Activated T-cell treated with anti-CD3 and anti-CD28 coated beads for 1 hour (primary cell): Measurements from ENCODE around the gene RAB35.
"Not testable (repeated sequence)": the region's sequence is repeated elsewhere in the genome, so short reads cannot be mapped to it uniquely, and the experiment has no call there.

Source experiments
- DNase-seq: peaks from one replicate; pipeline ENCODE4 v3.0.0-alpha.2; 2020; ENCODE audit warnings: low read depth

Gene RAB35

GRCh38 chr12:120060717-120061116 is 55.8 kb downstream of the RAB35 start:
- DNase-seq, result no peak

- no peak for DNase-seq
Measured at GRCh38 chr12:120060196-120060595, 56.4 kb downstream of the RAB35 start.

- DNase-seq, result no peak
Measured at GRCh38 chr12:120056739-120057138, 59.8 kb downstream of the RAB35 start.

- DNase-seq, result no peak
Measured at GRCh38 chr12:120055231-120056000, 61.1 kb downstream of the RAB35 start.

GRCh38 chr12:120054293-120054692 is 62.3 kb downstream of the RAB35 start:
- DNase-seq, result no peak

GRCh38 chr12:120051535-120051934 is 65.0 kb downstream of the RAB35 start:
- no peak for DNase-seq

GRCh38 chr12:120049426-120049825 is 67.1 kb downstream of the RAB35 start:
- no peak for DNase-seq

- no peak for DNase-seq
Measured at GRCh38 chr12:120048263-120048662, 68.3 kb downstream of the RAB35 start.

- DNase-seq, result no peak
Measured at GRCh38 chr12:120047072-120047471, 69.5 kb downstream of the RAB35 start.

GRCh38 chr12:120045367-120045766 is 71.2 kb downstream of the RAB35 start:
- not testable (repeated sequence) for DNase-seq
